ENCODE data around the gene XAB2. TPM values are rescaled to one million over a fixed set of nuclear protein-coding genes. Genes with fewer than 3 reads are reported as not detected.

XAB2 gene
- total RNA-seq, 1 donor from 2014 or later = 43.0 TPM

DNA sequence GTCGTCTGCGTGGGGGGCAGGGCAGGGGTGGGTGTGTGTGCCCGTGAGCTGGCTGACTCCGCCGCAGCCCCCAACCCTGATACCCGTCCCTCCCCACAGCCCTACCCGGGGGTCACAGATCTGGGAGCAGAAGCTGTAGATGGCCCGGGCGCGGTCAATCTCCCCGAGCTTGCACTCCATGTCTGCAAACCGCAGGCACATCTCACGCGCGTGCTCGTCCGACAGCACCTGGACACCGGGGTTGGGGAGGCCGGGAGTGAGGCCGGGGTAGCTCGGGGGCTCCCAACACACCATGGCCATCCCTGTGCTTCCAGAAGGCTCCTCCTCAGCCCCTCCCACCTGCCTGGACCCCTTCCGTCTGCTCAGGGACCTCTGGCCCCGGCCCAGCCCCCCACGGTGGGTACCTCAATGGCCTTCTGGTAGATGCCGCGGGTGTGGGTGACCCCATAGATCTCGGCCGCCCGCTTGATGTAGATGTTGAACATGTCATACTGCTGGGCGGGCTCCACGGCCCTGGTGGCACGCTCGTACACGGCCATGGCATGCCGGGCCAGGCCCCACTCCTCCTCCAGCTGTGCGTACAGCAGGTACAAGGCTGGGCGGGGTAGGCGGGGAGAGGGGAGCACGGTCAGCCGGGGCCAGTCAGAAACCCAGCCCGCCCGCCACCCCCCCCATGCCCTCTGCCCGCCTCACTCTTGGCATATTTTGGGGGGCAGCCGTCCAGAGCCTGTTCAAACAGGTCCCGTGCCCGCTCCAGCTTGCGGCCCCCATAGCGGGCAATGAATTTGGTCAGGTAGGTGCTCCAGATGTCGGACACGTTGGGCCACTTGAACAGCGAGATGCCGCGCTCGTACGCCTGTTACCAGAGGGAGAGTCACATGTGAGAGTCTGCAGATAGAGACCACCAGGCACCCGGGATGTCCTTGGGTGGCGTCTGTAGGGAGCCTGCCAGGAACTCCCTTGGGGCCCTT lies 8.6 kb downstream of the XAB2 start:
- H3K27me3 Mint-ChIP-seq (ENCODE audit: low read depth) = no peaks in the 10 kb centered on the region
- no peaks in the 10 kb centered on the region for H3K9me3 Mint-ChIP-seq
- no peaks in the 10 kb centered on the region for H3K4me1 Mint-ChIP-seq (ENCODE audit: low read depth)
- intact Hi-C loops (cut with micrococcal nuclease) = no loop called here
- H3K4me3 Mint-ChIP-seq (ENCODE audit: low read depth) = no peak overlapping the region
- peaks cover 35% of the 10 kb centered on the region for H3K36me3 Mint-ChIP-seq (ENCODE audit: low read depth)
- DNase-seq (ENCODE audit: low spot score) = no peak
- no peak overlapping the region for H3K27ac Mint-ChIP-seq

DNA sequence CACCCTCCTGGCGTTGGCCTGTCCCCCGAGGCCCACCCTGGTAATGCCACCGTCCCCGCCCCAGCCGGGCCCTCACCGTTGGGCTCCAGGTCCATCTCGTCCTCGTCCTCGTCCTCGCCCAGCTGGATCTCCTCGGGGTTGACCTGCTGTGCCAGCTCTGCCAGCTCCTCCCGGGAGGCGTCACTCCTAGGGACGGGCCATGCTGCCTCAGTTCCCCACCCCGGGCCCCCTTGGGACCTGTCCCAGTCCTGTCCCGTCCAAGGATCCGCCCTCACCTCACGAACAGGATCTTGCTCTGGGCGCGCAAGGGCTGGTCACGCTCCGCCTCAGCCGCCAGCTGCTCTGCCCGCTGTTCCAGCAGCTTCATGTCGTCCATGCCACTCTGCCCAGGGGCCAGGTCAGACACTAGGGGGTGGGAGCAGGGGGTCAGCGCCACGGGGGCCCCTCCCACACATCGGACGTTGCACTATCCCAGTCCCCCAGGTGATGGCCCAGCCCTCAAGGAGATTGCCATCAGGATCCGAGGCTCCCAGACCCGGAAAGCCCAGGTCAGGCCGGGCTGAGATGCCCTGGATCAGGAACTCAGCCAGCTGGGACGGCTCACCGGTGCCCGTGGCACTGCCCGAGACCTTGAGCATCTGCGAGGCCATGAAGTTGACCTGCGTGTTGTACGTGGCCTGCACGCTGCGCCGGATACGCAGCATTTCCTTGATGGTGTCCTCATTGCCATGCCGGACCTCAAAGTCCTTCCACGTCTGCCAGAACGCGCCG lies 9.5 kb downstream of the XAB2 start:
- intact Hi-C loops (cut with micrococcal nuclease) = no loop called here
- no peak overlapping the region for H3K27ac Mint-ChIP-seq
- no peaks in the 10 kb centered on the region for H3K4me1 Mint-ChIP-seq (ENCODE audit: low read depth)
- DNase-seq (ENCODE audit: low spot score) = no peak
- H3K36me3 Mint-ChIP-seq (ENCODE audit: low read depth) = peaks cover 31% of the 10 kb centered on the region
- H3K4me3 Mint-ChIP-seq (ENCODE audit: low read depth) = no peak overlapping the region
- H3K27me3 Mint-ChIP-seq (ENCODE audit: low read depth) = no peaks in the 10 kb centered on the region
- H3K9me3 Mint-ChIP-seq = no peaks in the 10 kb centered on the region

DNA sequence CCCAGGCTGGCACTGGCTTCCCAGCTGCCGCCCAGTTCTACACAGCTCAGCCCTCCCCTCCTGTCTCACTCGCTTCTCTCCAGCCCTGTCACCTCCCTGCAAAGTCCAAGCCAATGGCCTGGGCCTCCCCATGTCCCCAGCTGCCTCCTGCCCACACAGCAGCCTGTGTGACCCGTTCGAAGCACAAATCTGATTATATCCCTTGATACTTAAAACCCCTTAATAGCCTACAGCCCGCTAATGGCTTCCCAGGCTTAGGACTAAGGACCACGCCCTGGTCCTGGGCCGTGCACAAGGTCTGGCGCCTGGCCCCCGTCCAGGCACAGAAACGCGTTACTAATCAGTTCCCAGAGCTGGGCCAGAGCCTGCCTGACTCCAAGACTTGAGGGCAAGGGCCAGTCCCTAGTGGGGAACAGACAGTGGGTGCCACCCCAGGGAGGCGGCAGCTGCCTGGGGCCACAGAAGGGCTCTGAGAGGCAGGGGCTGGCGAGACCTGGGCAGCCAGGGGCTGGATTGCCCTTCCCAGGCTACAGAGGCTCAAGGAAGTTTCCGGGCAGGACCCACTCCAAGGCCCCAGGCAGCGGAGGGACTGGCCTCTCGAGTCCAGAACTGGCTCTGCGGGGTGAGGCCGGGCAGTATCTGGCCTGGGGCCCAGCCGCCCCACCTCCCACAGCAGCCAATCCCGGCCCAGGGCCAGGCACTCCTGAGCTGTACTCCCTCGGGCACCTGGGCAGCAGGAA lies 10.4 kb downstream of the XAB2 start:
- Mint-ChIP-seq H3K27ac (no peak overlapping the region), H3K4me3 (ENCODE audit: low read depth) (no peak overlapping the region), H3K27me3 (ENCODE audit: low read depth) (no peaks in the 10 kb centered on the region)

DNA sequence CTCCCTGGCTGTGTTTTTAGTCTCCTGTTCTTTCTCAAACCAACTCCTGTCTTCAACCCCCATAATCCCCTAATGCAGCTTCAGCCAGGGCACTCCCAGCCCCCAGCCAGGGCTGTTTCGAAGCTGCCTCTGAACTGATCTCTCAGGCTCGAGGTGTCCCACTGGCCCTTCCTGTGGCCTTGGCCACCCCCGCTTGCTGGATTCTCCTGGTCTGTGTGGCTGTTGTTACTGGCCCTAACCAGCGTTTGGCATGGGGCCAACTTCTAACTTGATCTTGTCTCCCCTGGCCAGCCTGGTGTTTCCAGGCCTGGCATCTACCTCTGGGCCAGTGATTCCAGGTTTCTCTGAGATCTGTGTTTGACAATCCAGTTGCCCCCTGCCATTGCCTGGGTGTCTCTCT lies 11.0 kb downstream of the XAB2 start:
- Mint-ChIP-seq H3K27ac (no peak overlapping the region), H3K4me3 (ENCODE audit: low read depth) (no peak overlapping the region), H3K36me3 (ENCODE audit: low read depth) (peaks cover 28% of the 10 kb centered on the region), H3K4me1 (ENCODE audit: low read depth) (no peaks in the 10 kb centered on the region), H3K9me3 (no peaks in the 10 kb centered on the region), H3K27me3 (ENCODE audit: low read depth) (no peaks in the 10 kb centered on the region)
- DNase-seq (ENCODE audit: low spot score) = no peak
- intact Hi-C loops (cut with micrococcal nuclease) = no loop called here

More for the DNA sequence above, 10.4 kb downstream of the XAB2 start:
- no peak for DNase-seq (ENCODE audit: low spot score)
- H3K36me3 Mint-ChIP-seq (ENCODE audit: low read depth) = peaks cover 28% of the 10 kb centered on the region
- H3K9me3 Mint-ChIP-seq = no peaks in the 10 kb centered on the region
- intact Hi-C loops (cut with micrococcal nuclease) = no loop called here
- no peaks in the 10 kb centered on the region for H3K4me1 Mint-ChIP-seq (ENCODE audit: low read depth)

DNA sequence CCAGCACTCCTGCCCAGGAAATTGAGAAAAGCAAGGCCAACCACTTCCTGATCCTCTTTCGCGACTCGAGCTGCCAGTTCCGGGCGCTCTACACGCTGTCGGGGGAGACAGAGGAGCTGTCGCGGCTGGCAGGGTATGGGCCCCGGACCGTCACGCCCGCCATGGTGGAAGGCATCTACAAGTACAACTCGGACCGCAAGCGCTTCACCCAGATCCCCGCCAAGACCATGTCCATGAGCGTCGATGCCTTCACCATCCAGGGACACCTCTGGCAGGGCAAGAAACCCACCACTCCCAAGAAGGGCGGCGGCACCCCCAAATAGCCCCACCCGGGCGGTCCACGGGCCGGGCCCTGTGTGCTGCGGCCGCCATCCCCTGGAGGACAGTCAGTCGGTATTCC lies 11.6 kb downstream of the XAB2 start:
- Mint-ChIP-seq H3K27me3 (ENCODE audit: low read depth) (no peaks in the 10 kb centered on the region), H3K36me3 (ENCODE audit: low read depth) (peaks cover 22% of the 10 kb centered on the region), H3K9me3 (no peaks in the 10 kb centered on the region)

DNA sequence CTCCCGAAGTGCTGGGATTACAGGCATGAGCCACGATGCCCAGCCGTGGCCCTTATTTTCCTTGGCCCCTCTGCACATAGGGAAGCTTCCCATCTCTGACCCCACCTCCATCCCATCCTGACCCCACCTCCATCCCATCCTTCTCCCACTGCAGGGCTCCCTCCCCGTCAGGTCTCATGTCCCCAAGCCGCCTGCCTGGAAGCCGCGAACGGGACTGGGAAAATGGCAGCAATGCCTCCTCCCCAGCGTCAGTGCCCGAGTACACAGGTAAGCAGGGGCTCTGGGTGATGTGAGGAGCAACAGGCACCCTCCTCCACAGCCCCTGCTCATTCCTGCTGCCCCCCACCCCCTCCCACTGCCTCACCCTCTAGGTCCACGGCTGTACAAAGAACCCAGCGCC lies 12.2 kb downstream of the XAB2 start:
- H3K27me3 Mint-ChIP-seq (ENCODE audit: low read depth) = no peaks in the 10 kb centered on the region
- no peak for DNase-seq (ENCODE audit: low spot score)
- no peak overlapping the region for H3K4me3 Mint-ChIP-seq (ENCODE audit: low read depth)
- intact Hi-C loops (cut with micrococcal nuclease) = no loop called here
- no peaks in the 10 kb centered on the region for H3K9me3 Mint-ChIP-seq
- H3K36me3 Mint-ChIP-seq (ENCODE audit: low read depth) = peaks cover 19% of the 10 kb centered on the region
- H3K27ac Mint-ChIP-seq = no peak overlapping the region
- H3K4me1 Mint-ChIP-seq (ENCODE audit: low read depth) = no peaks in the 10 kb centered on the region

More for the DNA sequence above, 11.6 kb downstream of the XAB2 start:
- intact Hi-C loops (cut with micrococcal nuclease) = no loop called here
- Mint-ChIP-seq H3K27ac (no peak overlapping the region), H3K4me3 (ENCODE audit: low read depth) (no peak overlapping the region), H3K4me1 (ENCODE audit: low read depth) (no peaks in the 10 kb centered on the region)
- DNase-seq (ENCODE audit: low spot score) = no peak

DNA sequence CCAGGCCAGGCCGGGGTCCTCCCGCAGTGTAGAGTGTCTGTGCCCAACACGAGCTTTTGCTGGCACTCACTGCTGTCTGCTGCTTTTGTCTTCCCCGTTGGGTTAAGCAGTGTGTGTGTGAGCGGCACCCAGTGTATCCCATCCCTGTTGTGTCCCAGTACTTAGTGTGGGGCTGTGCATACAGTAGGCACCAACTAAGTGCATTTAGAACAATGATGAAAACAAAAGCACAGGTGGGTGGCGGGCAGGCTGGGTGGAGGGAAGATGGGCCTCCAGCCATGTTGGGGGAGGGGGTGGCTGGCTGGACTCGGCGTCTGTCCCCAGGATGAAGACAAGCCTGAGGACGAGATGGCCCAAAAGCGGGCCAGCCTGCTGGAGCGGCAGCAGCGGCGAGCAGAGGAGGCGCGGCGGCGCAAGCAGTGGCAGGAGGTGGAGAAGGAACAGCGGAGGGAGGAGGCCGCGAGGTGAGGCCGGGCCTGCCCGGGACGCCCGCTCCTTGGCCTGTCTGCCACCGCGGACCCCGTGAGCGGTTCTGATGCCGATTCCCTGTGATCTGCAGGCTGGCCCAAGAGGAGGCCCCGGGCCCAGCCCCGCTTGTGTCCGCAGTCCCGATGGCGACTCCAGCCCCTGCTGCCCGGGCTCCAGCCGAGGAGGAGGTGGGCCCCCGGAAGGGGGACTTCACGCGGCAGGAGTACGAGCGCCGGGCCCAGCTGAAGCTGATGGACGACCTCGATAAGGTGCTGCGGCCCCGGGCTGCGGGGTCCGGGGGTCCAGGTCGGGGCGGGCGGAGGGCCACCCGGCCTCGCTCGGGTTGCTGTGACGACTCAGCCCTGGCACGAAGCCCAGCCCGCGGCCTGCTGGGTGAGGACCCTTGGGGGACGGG lies 14.2 kb downstream of the XAB2 start:
- H3K4me1 Mint-ChIP-seq (ENCODE audit: low read depth) = no peaks in the 10 kb centered on the region
- H3K27me3 Mint-ChIP-seq (ENCODE audit: low read depth) = no peaks in the 10 kb centered on the region
- peaks cover 7% of the 10 kb centered on the region for H3K36me3 Mint-ChIP-seq (ENCODE audit: low read depth)
- H3K27ac Mint-ChIP-seq = no peak overlapping the region
- H3K4me3 Mint-ChIP-seq (ENCODE audit: low read depth) = no peak overlapping the region
- H3K9me3 Mint-ChIP-seq = no peaks in the 10 kb centered on the region
- DNase-seq (ENCODE audit: low spot score) = no peak
- intact Hi-C loops (cut with micrococcal nuclease) = no loop called here

DNA sequence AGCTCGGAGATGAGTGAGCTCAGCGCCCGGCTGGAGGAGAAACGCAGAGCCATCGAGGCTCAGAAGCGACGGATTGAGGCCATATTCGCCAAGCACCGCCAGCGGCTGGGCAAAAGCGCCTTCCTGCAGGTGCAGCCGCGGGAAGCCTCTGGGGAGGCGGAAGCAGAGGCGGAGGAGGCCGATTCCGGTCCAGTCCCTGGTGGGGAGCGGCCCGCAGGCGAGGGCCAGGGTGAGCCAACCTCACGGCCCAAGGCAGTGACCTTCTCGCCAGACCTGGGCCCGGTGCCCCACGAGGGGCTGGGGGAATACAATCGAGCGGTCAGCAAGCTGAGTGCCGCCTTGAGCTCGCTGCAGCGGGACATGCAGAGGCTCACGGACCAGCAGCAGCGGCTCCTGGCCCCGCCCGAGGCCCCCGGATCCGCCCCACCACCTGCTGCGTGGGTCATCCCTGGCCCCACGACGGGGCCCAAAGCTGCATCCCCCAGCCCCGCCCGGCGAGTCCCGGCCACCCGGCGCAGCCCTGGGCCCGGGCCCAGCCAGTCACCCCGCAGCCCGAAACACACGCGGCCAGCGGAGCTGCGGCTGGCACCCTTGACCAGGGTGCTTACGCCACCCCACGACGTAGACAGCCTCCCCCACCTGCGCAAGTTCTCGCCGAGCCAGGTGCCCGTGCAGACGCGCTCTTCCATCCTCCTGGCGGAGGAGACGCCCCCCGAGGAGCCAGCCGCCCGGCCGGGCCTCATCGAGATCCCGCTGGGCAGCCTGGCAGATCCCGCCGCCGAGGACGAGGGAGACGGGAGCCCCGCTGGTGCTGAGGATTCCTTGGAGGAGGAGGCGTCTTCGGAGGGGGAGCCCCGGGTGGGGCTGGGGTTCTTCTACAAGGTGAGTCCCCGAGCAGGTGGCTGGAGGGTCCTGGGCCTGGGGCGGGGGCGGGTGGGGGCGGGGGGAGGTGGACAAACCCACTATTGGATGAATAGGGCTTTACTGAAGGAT lies 16.8 kb downstream of the XAB2 start:
- H3K27me3 Mint-ChIP-seq (ENCODE audit: low read depth) = no peaks in the 10 kb centered on the region
- no peaks in the 10 kb centered on the region for H3K4me1 Mint-ChIP-seq (ENCODE audit: low read depth)
- no peaks in the 10 kb centered on the region for H3K9me3 Mint-ChIP-seq
- DNase-seq (ENCODE audit: low spot score) = no peak
- H3K4me3 Mint-ChIP-seq (ENCODE audit: low read depth) = no peak overlapping the region
- no peaks in the 10 kb centered on the region for H3K36me3 Mint-ChIP-seq (ENCODE audit: low read depth)
- intact Hi-C loops (cut with micrococcal nuclease) = no loop called here
- no peak overlapping the region for H3K27ac Mint-ChIP-seq

DNA sequence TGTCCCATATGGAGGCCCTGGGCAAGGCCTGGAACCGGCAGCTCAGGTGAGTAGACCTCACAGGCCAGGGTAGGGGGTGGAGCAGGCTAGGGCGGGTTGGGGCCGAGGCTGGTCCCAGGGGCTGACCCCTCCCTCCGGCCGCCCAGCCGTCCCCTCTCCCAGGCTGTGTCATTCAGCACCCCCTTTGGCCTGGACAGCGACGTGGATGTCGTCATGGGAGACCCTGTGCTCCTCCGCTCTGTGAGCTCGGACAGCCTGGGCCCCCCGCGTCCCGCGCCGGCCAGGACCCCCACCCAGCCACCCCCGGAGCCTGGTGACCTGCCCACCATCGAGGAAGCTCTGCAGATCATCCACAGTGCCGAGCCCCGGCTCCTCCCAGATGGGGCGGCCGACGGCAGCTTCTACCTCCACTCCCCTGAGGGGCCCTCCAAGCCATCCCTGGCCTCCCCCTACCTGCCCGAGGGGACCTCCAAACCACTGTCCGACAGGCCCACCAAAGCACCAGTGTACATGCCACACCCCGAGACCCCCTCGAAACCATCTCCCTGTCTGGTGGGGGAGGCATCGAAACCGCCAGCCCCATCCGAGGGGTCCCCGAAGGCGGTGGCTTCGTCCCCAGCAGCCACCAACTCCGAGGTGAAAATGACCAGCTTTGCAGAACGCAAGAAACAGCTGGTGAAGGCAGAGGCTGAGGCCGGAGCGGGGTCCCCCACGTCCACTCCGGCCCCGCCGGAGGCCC lies 17.6 kb downstream of the XAB2 start:
- no peaks in the 10 kb centered on the region for H3K36me3 Mint-ChIP-seq (ENCODE audit: low read depth)
- H3K4me3 Mint-ChIP-seq (ENCODE audit: low read depth) = no peak overlapping the region
- H3K27ac Mint-ChIP-seq = no peak overlapping the region
- no peak for DNase-seq (ENCODE audit: low spot score)
- no peaks in the 10 kb centered on the region for H3K4me1 Mint-ChIP-seq (ENCODE audit: low read depth)
- intact Hi-C loops (cut with micrococcal nuclease) = no loop called here
- H3K27me3 Mint-ChIP-seq (ENCODE audit: low read depth) = no peaks in the 10 kb centered on the region
- no peaks in the 10 kb centered on the region for H3K9me3 Mint-ChIP-seq

DNA sequence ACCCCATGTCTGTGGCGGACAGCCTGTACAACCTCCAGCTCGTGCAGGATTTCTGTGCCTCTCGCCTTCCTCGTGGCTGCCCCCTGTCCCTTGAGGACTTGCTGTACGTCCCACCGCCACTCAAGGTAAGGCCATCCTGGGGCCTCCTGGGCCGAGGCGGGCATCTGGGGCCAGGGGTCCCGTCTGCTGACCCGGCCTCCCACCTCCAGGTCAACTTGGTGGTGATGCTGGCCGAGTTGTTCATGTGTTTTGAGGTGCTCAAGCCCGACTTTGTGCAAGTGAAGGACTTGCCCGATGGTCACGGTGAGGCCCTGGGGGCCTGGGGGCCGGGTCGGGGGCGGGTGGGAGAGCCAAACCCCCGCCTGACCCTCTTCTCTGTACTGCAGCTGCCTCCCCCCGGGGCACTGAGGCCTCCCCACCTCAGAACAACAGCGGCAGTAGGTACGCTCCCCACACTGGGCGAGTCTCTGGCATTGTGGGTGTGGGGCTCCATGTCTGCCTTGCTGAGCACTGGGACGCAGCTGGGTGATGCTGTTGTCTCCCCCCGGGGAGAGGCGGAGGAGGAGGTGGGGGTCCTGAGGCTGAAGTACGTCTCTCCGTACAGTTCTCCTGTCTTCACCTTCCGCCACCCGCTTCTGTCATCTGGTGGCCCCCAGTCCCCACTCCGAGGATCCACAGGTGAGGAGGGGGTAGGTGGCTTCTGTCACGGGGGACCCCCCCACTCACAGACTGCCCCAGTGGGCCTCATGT lies 18.7 kb downstream of the XAB2 start:
- no peaks in the 10 kb centered on the region for H3K9me3 Mint-ChIP-seq
- H3K36me3 Mint-ChIP-seq (ENCODE audit: low read depth) = no peaks in the 10 kb centered on the region
- no peaks in the 10 kb centered on the region for H3K4me1 Mint-ChIP-seq (ENCODE audit: low read depth)
- H3K27me3 Mint-ChIP-seq (ENCODE audit: low read depth) = no peaks in the 10 kb centered on the region
- intact Hi-C loops (cut with micrococcal nuclease) = no loop called here
- DNase-seq (ENCODE audit: low spot score) = no peak
- H3K27ac Mint-ChIP-seq = no peak overlapping the region
- H3K4me3 Mint-ChIP-seq (ENCODE audit: low read depth) = no peak overlapping the region
